Gastrocnemius medialis (tissue), 4 donors: Measurements from ENCODE around the gene MRPL41.
"Not testable (repeated sequence)": the region's sequence is repeated elsewhere in the genome, so short reads cannot be mapped to it uniquely, and the experiment has no call there.

Experiments used
- CTCF ChIP-seq, 5 experiments: fragments of 450-650 bp in 3 of 5; fragments of 200-600 bp in 2 of 5; sonication (generic) in 2 of 5; IDR thresholded peaks in 4 of 5; conservative IDR thresholded peaks in 1 of 5; 1 replicate in 4 of 5; 2 replicates in 1 of 5; pipeline ENCODE4 v1.5.1; 2016 to 2019; ENCODE audit warnings: antibody characterized with exemption in 5 of 5, mild to moderate bottlenecking in 3 of 5, moderate library complexity in 3 of 5
- POLR2A ChIP-seq, 2 donors: fragments of 450-650 bp; IDR thresholded peaks; one replicate each; pipeline ENCODE4 v1.6.1; 2017; ENCODE audit warnings: antibody characterized with exemption in 2 of 2, mild to moderate bottlenecking in 2 of 2, moderate library complexity in 2 of 2

- TF ChIP-seq CTCF (IDR thresholded peaks at IDR 0.05 in 4 of 5, conservative IDR thresholded peaks at IDR 0.05 in 1 of 5); POLR2A (IDR thresholded peaks at IDR 0.05): not testable (repeated sequence)
These were observed 18.7 kb upstream of the MRPL41 start for GRCh38 chr9:137532891-137533468.
